A549 (cell line): ENCODE results near the gene PITPNC1.

Source experiments
- BHLHE40 ChIP-seq: IDR thresholded peaks from 2 replicates; pipeline ENCODE4 v1.6.1; 2012; ENCODE audit warnings: low read depth, low read length, inconsistent platforms
- CEBPB ChIP-seq, 2 experiments: fragments of >200 bp in 1 of 2; sonication (Bioruptor Twin) in 1 of 2; formaldehyde crosslinking in 1 of 2; IDR thresholded peaks; 2 replicates each; pipeline ENCODE4 v1.6.1; 2012 to 2016
- KDM1A ChIP-seq: fragments of 200-600 bp; sonication (generic); IDR thresholded peaks from 2 replicates; pipeline ENCODE4 v1.6.1; 2016; ENCODE audit warnings: low read depth, mild to moderate bottlenecking
- MAFK ChIP-seq: fragments of 450-650 bp; IDR thresholded peaks from 2 replicates; pipeline ENCODE4 v1.6.1; 2014; ENCODE audit not compliant: partially characterized antibody
- MYC ChIP-seq: IDR thresholded peaks from 2 replicates; pipeline ENCODE4 v1.6.1; 2012; ENCODE audit warnings: mild to moderate bottlenecking, inconsistent platforms, low read length, improper control_type of control experiment, borderline replicate concordance
- POLR2A ChIP-seq: IDR thresholded peaks from 2 replicates; pipeline ENCODE4 v1.6.1; 2012; ENCODE audit warnings: mild to moderate bottlenecking, low read length
- RAD21 ChIP-seq, 2 experiments: fragments of >200 bp in 1 of 2; sonication (Bioruptor Twin) in 1 of 2; formaldehyde crosslinking in 1 of 2; IDR thresholded peaks in 1 of 2; conservative IDR thresholded peaks in 1 of 2; 2 replicates in 1 of 2; 3 replicates in 1 of 2; pipeline ENCODE4 v1.6.1; 2012 to 2018; ENCODE audit warnings: inconsistent platforms in 1 of 2
- RFX5 ChIP-seq: fragments of 450-650 bp; IDR thresholded peaks from 2 replicates; pipeline ENCODE4 v1.7.1; 2014; ENCODE audit warnings: antibody characterized with exemption, mild to moderate bottlenecking, moderate library complexity
- SMC3 ChIP-seq: fragments of >200 bp; sonication (Bioruptor Twin); formaldehyde crosslinking; IDR thresholded peaks from 3 replicates; pipeline ENCODE4 v1.6.1; 2018; ENCODE audit warnings: inconsistent platforms
- ZFP36 ChIP-seq: fragments of 450-650 bp; IDR thresholded peaks from 2 replicates; pipeline ENCODE4 v1.6.1; 2014; ENCODE audit warnings: borderline replicate concordance; ENCODE audit not compliant: partially characterized antibody
- TF ChIP-seq, protein P1 (sequence below): IDR thresholded peaks from 2 replicates; pipeline ENCODE4 v1.6.1; 2012
- TF ChIP-seq, protein P2 (sequence below): fragments of >200 bp; sonication (Bioruptor Twin); formaldehyde crosslinking; IDR thresholded peaks from 3 replicates; pipeline ENCODE4 v1.5.1; 2016

DNA sequence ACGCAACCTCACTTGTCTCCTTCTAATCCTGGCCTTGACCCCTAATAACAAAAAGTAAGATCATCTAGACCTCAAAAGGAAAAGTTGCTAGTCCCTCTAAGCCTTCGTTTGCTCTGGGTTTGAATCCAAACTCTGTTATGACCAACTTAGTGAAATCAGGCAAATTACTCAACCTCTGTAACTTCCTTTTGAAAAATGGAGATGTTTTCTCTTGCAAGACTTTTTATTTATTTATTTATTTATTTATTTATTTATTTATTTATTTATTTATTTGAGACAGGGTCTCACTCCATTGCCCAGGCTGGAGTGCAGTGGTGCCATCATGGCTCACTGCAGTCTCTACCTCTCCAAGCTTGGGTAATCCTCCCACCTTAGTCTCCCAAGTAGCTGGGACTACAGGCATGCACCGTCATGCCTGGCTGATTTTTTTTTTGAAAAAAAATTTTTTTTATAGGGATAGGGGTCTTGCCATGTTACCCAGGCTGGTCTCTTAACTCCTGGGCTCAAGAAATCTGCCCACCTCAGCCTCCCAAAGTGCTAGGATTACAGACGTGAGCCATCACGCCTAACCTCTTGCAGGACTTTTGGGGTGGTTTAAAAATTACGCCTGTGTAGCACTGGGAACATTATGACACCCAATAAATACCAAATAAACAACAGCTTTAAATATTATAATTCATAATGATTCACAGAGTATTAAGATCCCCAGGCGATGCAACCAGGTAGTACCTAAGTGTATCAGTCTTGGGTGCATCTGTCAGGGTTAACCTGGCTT, 63.4 kb downstream of the PITPNC1 start:
- no peak for TF ChIP-seq RAD21 (conservative IDR thresholded peaks at IDR 0.05 in 1 of 2, IDR thresholded peaks at IDR 0.05 in 1 of 2)
- TF ChIP-seq, protein P1, sequence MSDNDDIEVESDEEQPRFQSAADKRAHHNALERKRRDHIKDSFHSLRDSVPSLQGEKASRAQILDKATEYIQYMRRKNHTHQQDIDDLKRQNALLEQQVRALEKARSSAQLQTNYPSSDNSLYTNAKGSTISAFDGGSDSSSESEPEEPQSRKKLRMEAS, result no peak
- no peak for TF ChIP-seq BHLHE40
- TF ChIP-seq RFX5, result no peak
- TF ChIP-seq, protein P2, sequence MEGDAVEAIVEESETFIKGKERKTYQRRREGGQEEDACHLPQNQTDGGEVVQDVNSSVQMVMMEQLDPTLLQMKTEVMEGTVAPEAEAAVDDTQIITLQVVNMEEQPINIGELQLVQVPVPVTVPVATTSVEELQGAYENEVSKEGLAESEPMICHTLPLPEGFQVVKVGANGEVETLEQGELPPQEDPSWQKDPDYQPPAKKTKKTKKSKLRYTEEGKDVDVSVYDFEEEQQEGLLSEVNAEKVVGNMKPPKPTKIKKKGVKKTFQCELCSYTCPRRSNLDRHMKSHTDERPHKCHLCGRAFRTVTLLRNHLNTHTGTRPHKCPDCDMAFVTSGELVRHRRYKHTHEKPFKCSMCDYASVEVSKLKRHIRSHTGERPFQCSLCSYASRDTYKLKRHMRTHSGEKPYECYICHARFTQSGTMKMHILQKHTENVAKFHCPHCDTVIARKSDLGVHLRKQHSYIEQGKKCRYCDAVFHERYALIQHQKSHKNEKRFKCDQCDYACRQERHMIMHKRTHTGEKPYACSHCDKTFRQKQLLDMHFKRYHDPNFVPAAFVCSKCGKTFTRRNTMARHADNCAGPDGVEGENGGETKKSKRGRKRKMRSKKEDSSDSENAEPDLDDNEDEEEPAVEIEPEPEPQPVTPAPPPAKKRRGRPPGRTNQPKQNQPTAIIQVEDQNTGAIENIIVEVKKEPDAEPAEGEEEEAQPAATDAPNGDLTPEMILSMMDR, result no peak
- TF ChIP-seq SMC3, result no peak
- TF ChIP-seq POLR2A, result no peak
- no peak for TF ChIP-seq MYC
- TF ChIP-seq ZFP36, result no peak
- no peak for TF ChIP-seq MAFK
- no peak for TF ChIP-seq KDM1A
- TF ChIP-seq CEBPB (IDR thresholded peaks at IDR 0.05), result no peak
